ENCODE measurements around the gene GHRL.
"Not testable (repeated sequence)": the region's sequence is repeated elsewhere in the genome, so short reads cannot be mapped to it uniquely, and the experiment has no call there.

The GHRL gene

DNA sequence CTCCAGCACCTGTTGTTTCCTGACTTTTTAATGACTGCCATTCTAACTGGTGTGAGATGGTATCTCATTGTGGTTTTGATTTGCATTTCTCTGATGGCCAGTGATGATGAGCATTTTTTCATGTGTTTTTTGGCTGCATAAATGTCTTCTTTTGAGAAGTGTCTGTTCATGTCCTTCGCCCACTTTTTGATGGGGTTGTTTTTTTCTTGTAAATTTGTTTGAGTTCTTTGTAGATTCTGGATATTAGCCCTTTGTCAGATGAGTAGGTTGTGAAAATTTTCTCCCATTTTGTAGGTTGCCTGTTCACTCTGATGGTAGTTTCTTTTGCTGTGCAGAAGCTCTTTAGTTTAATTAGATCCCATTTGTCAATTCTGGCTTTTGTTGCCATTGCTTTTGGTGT, 5.3 kb upstream of the GHRL start:
- not testable (repeated sequence) for DNase-seq (ENCODE audit: low read depth in 2 of 2)

- DNase-seq (ENCODE audit: low read depth in 2 of 2) = no peak
Measured at GRCh38 chr3:10294030-10294586, 1.4 kb upstream of the GHRL start.

DNA sequence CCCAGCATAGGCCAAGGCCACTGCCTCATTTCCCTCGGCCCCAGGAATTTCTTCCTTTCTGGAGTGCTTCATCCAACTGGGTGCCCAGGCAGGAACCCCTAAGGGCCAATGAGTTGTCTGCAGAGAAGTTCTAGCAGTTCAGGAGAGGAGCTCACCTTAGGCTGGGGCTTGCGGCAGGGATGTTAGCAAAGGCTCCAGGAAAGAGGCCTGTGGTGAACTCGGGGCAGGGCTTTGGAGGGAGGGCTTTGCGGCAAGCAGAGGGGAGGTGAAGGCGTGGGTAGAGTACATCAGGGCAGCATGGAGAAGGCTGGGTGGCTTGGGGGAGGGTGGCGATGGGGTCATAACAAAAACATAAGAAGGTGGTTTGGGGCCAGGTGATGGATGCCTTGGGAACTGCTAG, 1.1 kb downstream of the GHRL start:
- DNase-seq (ENCODE audit: low read depth in 2 of 2) = no peak

- no peak for DNase-seq (ENCODE audit: low read depth in 2 of 2)
Measured at GRCh38 chr3:10290481-10291176, 2.1 kb downstream of the GHRL start.

DNA sequence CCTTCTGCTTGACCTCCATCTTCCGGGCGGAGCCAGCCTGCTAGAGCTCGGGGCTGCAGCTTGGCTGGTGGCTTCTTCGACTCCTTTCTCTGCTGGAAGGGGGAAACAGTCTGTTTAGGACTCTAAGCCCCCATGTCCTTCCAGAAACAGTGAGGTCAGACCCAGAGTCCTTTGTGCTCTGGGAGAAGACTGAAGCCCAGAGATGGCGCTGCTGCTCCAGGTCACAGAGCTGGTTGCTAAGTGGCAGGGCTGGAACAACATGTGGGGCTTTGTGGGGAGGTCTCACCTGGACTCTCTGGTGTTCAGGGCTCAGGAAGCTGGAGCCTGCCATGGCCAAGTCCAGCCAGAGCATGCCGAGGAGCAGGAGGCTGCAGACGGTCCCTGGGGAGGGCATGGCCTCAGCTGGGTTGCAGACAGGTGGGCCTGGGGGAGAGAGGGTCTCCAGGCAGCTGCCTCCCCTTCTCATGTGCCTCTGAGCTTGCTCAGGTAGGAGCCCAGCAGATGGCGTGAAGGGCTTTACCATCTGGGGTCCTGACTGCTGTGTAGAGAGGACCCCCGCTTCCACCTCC, 2.9 kb downstream of the GHRL start:
- no peak for DNase-seq (ENCODE audit: low read depth in 2 of 2)

DNA sequence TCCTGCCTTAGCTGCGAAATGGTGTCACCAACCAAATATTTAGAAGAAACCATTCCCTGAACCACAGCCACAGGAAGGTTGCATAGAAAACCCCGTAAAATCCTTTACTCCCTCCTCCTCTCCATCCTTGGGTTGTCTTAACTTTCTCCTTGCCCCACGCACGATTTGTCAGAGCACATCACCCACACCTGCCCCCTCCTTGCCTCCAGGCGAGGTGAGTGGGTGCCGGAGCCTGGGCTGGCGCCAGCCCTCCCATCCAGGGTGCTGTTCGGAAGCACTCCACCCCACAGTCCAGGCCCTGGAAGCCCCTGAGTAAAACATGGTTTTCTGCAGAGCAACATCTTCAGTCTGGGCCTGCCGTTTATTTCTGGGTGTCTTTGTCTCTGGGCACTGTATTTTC, 3.7 kb downstream of the GHRL start:
- DNase-seq (ENCODE audit: low read depth in 2 of 2) = no peak

- no peak for DNase-seq (ENCODE audit: low read depth in 2 of 2)
Measured at GRCh38 chr3:10288575-10288960, 4.2 kb downstream of the GHRL start.

DNA sequence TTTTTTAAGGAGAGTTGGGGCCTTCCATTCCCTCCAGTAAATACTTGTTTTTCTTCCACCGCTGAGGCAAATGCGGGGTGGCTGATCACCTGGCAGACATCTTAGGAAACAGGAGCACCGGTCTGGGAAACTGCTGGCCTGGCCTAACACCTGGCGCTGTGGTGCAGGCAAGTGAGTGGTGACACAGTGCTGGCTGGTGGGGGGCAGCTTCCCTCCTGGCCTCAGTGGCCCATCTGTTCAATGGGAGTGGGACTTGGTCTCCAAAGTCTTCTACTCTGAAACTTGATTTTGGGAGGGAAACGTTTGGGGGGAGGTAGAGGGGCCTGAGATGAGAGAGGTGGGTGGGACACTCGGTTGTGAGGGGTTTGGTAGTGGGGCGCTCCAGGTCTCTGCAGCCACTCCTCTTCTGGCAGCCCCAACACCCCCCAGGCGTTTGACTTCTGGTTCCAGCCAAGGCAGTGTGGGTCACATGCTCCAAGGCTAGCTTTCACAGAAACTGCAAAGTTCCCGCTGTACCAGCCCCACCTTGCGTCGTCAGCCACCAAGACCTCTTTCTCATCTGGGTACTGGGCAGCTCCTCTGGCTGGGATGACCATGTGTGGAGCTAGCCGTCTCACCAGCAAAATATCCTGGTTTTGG, 4.7 kb downstream of the GHRL start:
- DNase-seq (ENCODE audit: low read depth in 2 of 2) = no peak

DNA sequence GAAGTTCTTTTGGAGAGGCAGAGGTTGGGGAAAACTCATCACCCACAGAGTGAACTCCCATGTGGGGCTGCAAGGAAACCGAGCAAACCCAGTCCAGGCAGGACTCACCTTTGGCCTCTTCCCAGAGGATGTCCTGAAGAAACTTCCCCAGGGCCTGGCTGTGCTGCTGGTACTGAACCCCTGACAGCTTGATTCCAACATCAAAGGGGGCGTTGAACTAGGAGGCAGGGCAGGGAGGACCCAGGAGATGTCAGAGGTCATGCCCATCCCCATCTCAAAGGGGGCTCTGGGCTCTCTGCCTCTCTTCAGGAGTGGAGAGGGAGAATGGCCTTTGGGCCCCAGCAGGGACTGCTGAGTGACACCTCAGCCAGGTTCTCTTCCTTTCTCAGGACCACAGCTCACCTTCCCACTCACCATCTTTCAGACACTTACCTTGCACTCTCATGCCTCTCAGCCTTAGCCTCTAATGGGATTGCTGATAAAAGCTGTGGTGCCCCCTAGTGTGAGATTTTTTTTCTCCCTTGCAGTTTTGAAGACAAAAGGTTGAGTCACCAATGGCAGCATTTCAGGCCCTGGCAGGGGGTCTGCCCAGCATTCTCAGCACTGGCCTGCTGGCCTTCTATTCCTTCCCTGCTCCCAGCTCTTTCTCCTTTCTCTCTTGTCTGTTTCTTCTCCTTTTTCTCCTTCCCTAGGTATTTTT, 6.0 kb downstream of the GHRL start:
- peak in 1 of 2 donors; percentile 36 for DNase-seq (ENCODE audit: low read depth in 2 of 2)

GRCh38 chr3:10286133-10286524, 6.6 kb downstream of the GHRL start:
- DNase-seq (ENCODE audit: low read depth in 2 of 2) = no peak

DNA sequence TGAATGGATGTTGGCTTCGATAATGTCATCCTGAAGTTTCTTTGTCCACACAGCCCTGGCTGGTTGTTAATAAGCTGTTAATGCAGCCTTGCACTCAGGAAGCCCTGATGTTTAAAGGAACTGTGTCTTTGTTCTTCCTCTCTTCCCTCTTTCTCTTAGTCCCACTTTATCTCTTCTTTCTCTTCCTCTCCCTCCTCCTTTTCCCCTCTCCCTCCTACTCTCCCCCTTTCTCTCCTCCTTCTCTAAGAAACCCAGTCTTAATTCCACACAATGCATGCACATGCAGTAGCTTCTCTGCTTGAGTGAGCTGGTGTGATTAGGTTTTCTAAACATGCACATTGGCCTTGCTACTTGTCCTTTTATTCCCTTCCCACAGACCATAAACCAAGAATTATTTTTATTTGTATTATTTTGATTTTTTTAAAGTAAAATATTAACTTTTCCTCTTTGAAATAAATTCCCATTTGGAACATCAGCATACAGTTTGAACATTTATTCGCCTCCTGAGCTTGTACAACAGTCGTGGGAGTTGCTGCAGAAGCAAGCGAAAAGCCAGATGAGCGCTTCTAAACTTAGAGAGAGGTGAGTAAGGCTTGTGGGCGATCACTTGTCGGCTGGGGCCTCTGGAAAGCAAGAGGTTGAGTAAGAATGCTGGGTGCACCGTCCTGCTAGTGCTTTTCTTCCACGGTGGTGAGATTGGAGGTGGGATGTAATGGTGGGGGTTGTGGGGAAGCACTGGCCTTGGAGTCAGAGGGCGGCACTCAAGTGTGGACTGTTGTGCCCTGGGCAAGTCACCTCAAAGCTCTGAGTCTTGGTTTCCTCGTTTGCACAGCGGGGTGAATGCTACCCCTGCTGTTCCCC, 7.2 kb downstream of the GHRL start:
- no peak for DNase-seq (ENCODE audit: low read depth in 2 of 2)

GRCh38 chr3:10284496-10284895, 8.3 kb downstream of the GHRL start:
- DNase-seq (ENCODE audit: low read depth in 2 of 2) = no peak

DNA sequence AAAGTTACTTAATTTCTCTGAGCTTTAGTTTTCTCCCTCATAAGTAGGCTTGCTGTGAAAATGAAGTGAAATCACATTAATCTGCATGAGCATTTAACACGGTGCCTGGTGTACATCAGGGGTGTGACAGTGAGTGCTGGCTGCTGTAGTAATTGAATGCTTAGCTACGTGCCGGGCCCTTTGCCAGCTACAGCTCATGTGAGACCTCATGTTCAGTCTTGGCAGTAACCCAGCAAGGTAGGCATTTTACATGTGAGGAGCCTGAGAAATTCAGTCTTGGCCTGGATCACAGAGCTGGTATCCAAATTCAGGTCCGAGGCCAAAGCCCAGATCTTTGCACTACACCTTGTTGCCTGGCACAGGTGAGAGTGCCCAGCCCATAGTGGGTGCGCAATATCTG, 9.1 kb downstream of the GHRL start:
- no peak for DNase-seq (ENCODE audit: low read depth in 2 of 2)

DNA sequence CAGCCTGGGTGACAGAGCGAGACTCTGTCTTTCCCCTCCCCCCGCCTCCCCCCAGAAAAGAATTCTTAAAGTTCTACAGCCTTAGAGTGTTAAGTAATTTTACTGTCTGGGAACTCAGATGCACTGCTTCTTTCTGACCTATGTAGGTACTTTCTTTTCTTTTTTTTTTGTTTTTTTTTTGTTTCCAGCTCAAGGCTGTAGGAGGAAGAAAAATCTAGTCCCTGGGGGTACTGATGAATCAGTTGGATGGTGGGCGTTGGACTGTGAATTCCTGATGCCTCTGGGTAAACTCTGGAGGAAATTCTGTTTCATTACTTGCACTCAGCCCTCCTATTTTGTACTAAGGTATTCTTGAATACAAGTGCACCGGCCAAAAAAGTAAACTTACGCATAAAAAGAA, 10.8 kb downstream of the GHRL start:
- DNase-seq (ENCODE audit: low read depth in 2 of 2) = no peak

GRCh38 chr3:10280571-10280970, 12.2 kb downstream of the GHRL start:
- DNase-seq (ENCODE audit: low read depth in 2 of 2) = no peak

- DNase-seq (ENCODE audit: low read depth in 2 of 2) = no peak
Measured at GRCh38 chr3:10280177-10280529, 12.6 kb downstream of the GHRL start.

DNA sequence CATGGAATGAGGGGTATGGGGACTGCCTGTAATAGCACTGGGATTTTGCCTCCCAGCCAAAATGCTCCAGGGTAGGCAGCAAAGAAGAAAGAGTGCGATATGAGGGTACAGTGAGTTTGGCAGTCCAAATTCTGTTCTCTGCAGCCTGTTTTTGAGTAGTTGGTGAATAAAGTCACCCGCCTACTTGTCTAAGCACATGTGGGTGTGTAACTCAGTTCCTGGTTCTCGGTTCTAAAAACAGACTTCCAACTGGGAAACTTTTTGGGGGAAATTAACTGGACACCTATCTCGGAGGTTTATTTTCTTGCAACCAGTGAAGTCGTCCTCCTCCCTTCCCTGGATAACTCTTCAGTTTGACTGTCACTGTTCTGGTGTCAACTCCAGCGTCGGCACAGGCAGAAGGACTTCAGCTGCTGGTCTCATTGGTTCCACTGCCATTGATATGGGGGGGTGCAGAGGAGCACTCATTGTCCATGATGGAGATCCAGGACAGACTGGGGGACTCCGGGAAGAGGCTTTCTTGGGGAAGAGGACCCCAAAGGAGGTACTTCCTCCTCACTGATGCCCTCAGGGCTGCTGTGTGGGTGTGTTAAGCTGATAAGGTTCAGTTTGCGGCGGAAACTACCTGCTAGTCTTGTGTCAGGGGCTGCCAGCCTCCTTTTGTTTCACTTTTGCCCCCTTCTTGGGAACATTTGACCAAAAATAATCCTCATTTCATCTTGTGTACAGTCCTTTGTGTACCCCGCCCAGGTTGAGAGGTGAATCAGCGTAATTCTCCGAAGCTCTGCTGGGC, 13.2 kb downstream of the GHRL start:
- no peak for DNase-seq (ENCODE audit: low read depth in 2 of 2)

DNA sequence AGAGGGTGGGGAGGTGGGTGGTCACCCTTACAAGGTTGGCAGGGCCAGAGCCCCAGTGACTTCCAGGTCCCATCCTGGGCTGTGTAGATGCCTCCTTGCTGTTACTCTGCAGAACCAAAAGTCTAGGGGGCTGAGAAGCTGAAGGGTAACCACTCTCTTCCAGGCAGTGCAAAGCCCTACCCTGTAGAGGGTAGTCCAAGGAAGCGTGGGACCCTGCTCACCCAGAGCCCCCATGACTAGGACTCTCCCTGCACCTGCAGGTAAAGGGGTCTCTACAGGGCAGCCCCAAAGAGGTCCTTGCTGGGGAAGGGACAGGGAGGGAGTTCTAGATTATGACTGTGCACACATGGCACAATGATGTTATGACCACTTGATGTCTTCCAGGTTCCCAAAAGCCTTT, 14.2 kb downstream of the GHRL start:
- DNase-seq (ENCODE audit: low read depth in 2 of 2) = no peak

DNA sequence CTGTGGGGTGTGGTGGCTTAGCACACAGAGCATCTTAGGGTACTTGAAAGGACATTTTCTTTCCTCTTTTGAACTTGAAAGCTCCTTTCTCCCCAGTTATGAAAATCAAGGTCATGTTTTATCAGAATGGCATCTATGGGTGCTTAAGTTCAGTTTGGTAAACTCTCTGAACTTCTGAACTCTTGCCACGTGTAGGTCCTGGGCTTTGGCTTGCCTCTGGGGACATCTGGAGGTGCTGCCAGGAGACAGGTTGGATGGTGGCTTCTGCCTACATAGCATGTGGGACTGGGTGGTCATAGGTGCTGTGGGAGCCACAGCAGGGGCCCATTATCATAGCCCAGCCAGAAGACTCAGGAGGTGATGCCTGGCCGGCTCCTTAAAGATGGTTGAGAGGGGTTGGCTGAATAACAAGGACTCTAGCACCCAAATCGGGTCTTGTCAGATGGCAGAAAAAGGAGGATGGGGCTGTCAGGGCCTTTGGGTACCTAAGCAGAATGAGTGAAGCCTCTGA, 15.6 kb downstream of the GHRL start:
- no peak for DNase-seq (ENCODE audit: low read depth in 2 of 2)

GRCh38 chr3:10274601-10275000, 18.1 kb downstream of the GHRL start:
- DNase-seq (ENCODE audit: low read depth in 2 of 2) = no peak
